GM19328 (cell line): ENCODE measurements around the gene ZNF160.
"Not testable (repeated sequence)": the region's sequence is repeated elsewhere in the genome, so short reads cannot be mapped to it uniquely, and the experiment has no call there.

Experiments used
- ATAC-seq: cut with Tn5 transposase; IDR thresholded peaks from one replicate; pipeline ENCODE4 v1.9.1; 2021; ENCODE audit warnings: mild to moderate bottlenecking, moderate library complexity; ENCODE audit not compliant: unreplicated experiment

The ZNF160 gene

DNA sequence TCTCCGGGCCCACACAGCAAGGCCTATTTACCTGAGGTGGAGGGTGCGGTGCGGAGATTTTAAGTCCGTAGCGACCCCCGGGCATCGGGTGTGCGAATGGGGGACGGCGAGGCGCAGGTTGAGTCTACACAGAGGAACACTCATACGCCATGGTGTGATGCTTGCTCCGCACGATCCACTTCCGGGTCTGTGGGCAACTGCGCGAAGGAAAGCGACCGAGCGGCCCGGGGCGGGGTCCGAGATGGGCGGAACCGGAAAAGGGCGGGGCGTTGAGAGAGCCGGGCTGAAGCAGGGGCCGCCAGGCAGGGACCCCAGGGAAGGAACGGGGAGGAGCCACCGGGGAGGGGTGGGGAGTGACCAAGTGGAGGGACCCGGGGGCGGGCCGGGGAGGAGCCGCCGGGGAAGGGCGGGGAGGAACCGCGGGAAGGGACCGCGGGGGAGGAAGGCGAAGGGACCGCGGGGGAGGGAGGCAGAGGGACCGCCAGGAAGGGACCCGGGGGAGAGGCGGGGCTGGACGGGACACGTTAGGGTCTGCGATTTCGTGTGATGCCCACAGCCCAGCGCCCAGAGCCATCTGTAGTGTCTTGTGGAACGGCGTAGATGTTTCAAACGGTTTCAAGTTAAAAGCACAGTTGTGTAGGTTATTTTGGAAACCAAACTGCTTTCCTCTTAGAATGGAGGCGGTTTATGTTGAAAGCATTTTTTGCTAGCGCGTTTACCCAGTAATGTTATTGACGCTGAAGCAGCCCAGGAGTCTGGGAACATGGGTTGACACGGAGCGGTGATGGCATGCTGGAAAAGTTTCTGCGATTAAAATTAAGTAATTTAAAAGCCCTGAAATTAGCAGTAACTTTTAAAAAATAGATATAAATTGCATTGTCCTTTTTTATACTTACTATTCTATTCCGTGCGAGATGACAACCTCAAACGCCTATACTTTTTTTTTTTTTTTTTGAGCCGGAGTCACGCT lies at the start of gene ZNF160:
TSS of gene ZNF160 (minus strand) at position 189 of the 970 bp plus-strand sequence. CDS start 17,146 bp downstream, outside the sequence.
- peak; percentile 96 for ATAC-seq

DNA sequence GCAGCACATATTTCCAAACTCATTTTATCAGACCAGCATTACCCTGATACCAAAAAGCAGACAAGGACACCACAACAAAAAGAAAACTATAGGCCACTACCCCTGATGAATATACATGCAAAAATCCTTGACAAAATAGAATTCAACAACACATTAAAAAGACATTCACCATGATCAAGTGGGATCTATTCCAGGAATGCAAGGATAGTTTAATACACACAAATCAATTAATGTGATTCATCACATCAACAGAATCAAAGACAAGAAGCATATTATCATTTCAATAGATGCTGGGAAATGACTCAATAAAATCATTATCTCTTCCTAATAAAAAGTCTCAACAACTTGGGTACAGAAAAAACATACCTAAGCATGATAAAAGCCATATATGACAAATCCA lies 44.4 kb upstream of the ZNF160 start:
- ATAC-seq = no peak

DNA sequence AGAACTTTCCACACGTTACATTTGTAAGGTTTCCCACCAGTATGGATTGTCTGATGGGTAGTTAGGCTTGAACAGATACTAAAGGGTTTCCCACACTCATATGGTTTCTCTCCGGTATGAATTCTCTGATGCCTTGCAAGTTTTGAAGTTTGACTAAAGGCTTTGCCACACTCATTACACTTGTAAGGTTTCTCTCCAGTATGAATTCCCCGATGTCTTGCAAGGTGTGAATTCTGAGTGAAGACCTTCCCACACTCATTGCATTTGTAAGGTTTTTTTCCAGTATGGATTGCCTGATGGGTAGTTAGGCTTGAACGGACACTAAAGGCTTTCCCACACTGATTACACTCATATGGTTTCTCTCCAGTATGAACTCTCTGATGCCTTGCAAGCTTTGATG lies 37.1 kb upstream of the ZNF160 start:
- no peak for ATAC-seq

DNA sequence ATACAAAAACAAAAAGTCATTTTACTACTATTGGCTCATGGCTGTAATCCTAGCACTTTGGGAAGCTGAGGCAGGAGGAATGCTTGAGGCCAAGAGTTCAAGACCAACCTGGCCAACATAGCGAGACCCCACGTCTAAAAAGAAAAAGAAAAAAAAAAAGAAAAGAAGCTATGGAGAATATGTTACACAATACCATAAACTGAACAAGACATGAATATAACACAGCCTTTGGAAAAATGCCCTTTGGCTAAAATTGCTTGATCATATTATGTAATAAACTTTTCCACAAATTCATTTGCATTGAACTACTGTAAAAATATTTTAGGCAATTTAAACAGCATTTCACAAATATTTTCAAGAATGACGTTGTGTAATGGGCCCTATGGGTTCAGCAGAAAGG lies 33.2 kb upstream of the ZNF160 start:
- ATAC-seq = no peak

DNA sequence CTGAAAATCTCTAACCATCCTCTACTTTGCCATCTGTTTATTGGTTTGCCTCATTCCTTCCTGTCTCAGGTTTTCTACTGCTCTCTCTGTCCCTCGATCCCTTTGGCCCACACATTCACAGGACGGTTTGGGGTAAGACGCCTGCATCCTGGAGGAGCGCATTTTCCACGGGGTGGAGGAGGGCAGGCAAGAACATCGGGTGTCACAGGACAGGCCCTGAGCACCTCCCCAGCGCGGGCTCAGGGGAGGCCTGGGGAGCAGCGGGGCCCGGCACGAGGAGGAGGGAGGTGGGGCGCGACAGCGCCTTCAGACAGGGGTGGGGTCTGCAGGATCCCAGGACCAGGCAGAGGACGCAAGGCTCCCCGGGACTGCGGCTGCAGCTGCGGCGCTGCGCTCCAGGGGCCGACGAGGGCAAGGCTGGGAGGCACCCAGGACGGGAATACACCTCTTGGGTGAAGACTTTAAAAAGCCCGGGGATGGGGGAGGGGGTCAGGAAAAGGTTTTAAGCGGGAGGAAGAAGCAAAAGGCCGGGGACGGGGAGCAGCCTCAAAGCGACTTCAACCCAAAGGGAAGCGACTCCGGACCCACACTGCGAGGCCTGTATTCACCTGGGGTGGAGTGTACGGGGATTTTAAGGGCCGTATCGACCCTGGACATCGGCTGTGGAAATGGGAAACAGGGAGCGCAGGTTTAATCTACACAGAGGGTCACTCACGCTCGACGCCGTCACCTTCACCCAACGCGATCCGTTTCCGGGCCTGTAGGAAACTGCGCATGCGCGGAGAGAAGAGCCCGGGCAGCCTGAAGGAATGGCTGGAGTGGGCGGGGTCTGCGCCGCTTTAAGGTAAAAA lies 29.1 kb upstream of the ZNF160 start, which contains the start of gene ZNF415:
TSS of gene ZNF415 (minus strand) at position 770 of the 851 bp plus-strand sequence. CDS start 10,234 bp downstream, outside the sequence.
- no peak for ATAC-seq

DNA sequence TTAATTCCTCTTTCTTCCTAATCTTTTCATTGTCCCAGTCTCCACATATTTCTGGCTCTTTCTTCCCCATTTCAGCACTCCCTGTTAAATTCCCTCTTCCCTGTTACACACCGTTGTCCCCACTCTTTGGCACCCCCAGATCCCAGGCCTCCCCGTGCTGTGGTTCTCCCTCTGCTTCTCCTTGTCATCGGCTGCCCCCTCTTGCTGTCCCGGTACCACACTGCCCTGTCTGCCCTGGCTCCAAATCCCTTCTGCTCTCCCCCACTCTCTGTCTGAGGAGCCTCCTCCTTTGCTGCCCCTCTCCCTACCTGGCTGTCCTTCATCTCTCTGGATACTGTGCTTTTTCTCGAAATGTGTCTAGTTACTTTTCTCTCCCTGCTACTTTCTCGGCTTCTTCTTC lies 28.5 kb upstream of the ZNF160 start:
- no peak for ATAC-seq

DNA sequence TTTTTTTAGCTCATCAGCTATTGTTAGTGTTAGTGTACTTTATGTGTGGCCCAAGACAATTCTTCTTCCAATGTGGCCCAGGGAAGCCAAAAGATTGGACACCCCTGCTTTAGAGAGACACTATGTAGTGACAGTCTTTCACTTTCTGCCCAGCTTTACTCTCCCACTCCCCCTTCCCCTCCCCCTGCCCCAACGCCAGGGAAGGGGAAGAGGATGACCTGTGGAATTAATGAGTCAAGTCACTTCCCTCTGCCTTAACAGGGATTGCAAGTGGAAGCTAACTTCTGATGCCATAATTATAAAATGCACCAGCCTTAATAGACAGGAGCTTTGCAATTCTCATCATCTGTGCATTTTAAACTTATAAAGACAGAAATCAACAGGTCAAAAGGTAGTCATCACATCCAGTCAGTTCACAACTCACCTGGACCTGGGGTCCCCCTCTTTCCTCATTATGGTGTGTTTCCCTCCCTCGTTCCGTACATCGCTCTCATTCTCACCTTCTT lies 27.9 kb upstream of the ZNF160 start:
- ATAC-seq = no peak

DNA sequence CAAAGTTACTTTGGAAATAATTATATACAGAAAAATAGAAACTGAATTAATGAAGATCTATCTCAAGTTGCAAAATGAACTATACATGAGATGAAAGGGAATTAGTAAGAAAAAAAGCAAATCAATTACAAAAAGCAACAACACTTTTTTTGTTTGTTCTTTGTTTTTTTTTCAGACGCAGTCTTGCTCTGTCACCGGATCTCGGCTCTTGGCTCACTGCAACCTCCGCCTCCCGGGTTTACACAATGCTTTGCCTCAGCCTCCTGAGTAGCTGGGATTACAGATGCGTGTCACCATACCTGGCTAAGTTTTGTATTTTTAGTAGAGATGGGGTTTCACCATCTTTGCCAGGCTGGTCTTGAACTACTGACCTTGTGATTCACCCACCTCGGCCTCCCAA lies 27.3 kb upstream of the ZNF160 start:
- no peak for ATAC-seq

DNA sequence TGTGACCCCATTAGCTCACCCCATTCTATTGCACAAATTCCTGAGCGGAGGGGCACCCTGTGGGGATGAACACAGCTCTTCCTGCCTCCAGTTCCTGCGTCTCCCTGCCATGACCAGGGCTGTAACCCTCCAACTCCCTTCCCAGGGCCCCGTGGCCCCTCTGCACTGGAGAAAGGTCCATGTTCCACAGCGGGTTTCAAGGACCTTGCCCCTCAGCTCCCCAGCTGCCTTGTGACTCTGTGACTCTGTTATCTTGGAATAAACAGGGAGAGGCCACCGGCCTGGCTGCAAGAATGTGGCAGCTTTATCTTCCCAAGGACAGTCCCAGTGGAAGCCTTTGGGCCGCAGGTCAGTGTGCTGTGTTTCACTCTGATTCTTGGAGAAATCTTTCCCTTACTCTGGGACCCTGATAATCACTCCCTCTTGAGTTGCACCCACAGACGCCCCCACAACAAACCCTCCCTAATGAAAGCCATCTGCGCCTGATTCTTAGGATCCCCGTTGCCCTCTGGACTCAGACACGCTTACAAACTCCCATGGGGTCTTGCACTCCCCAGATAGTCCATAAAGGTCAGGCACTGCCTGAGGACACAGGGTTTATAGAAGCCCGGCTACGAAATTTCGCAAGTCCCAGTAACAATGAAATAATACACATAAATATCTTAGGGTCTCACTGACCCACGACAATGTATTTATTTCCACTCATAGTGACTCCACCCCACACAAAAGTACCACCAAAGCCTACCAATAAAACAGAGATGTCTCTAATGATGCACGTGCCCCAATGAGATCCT lies 23.7 kb upstream of the ZNF160 start:
- not testable (repeated sequence) for ATAC-seq

DNA sequence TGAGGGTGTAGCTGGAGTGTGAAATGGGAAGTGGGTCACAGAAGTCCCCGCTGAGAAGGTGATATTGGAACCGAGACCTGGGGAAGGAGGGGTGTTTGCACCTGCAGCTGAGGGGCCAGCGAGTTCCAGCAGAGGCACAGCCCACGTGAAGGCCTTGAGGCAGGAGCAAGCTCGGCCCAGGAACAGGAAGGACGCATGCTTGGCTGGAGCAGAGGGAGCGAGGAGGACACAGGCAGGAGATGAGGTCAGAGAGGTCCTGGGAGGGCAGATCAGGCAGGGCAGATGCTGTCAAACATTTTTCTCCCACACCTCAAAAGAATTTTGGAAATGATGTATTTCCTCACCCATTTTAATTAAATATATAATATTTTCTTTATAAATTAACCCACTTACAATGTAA lies 20.2 kb upstream of the ZNF160 start:
- no peak for ATAC-seq

DNA sequence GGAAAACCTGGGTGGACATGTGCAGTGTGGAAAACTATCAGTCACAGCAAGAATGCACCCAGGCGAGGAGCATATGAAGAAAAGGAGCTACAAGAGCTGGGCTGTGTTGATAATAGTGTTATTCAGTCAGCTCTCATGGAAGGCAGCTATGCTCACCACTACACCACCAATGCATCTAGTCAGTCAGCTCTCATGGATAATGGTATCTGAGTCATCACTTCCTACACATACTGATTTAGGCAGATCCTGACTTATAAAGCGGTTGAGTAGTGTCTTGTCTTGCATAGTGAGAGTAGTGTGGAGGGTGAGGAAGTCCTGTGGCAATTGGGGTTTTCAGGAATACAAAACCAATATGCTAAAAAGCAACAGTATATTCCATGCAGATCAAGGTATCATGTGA lies 9.1 kb upstream of the ZNF160 start:
- ATAC-seq = no peak

DNA sequence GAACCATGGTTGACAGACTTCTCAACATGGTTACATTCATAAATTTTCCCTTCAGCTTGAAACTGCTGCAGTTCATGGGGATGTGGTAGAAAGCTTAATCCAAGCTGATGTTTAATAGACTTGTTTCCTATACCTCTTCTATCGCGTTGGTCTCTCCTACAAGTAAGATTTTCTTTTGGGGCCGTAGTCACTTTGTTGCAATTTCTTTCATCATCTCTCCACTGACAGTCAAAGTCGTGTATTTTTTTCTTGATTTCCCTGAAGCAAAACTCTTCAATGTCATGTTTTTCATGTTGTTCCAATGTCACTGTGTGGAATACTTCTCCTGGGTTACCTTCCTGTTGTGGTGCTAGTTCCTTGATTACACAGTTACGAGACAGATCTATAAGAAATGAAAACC lies 6.3 kb upstream of the ZNF160 start:
- no peak for ATAC-seq

DNA sequence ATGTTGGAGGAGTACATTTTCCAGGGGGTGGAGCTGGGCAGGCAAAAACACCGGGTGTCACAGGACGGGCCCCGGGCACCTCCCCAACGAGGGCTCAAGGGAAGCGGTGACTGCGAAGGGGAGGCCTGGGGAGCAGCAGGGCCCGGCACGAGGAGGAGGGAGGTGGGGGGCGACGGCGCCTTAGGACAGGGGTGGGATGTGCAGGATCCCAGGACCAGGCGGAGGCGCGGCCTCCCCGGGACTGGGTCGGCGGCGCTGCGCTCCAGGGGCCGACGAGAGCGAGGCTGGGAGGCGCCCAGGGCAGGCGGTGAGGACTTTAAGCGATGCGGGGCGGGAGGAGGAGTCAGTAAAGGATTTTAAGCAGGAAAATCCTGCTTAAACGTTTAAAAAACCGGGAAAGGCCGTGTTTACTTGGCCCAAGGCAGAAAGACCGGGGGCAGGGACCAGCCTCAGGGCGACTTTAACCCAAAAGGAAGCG lies 427 bp downstream of the ZNF160 start:
- peak; percentile 20 for ATAC-seq

DNA sequence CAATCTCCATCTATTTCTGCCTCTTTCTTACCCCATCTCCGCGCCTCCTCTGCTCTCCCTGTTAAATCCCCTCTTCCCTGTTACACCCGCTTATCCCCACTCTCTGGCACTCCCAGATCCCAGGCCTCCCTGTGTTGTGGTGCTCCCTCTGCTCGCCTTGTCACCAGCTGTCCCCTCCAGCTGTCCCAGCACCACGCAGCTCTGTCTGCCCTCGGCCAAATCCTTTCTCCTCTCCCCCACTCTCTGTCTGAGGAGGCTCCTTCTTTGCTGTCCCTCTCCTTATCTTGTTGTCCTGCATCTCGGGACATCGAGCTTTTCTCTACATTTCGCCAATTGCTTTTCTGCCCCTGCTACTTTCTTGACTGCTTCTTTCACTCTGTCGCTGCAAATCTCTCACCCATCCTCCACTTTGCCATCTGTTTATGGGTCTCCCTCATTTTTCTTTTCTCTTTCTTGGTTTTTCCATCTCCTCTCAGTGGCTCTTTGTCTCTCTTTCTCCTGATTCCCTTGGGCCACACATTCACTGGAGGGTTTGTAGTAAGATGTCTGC lies 941 bp downstream of the ZNF160 start:
- ATAC-seq = no peak

DNA sequence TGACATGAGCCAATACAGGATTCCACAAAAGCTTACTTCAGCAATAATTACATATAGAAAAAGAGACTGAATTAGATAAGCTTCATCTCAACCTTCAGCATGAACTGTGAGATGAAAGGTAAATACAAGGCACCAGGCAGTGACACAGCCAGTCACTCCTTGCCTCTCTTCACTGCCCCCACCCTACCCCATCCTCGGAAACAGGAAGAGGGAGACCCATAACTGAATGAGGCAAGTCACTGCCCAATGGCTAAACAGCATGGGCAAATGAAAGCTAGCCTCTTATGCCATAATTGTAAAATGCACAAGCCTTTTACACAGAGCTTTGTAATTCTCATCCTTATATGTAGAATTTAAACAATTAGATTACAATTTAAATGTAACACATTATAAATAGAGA lies 1.7 kb downstream of the ZNF160 start:
- no peak for ATAC-seq

DNA sequence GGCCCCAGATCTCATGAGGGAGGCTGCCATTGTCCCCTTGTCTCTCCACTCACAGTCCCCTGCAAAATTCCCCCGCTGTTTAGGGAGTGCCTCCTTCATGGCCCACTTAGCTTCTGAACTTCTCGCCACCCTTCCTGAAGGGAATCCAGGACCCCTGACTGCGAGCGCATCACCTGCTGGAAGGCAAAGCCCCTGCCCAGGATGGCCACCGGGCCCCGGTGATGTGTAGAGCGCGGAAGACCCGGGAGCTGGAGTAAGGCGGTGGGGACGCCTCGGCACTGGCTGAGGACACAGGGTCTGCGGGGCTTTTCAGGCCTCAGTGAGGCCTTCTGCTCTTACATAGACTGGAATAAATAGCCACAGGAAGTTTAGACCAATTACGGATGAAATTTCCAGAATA lies 4.7 kb downstream of the ZNF160 start:
- not testable (repeated sequence) for ATAC-seq

DNA sequence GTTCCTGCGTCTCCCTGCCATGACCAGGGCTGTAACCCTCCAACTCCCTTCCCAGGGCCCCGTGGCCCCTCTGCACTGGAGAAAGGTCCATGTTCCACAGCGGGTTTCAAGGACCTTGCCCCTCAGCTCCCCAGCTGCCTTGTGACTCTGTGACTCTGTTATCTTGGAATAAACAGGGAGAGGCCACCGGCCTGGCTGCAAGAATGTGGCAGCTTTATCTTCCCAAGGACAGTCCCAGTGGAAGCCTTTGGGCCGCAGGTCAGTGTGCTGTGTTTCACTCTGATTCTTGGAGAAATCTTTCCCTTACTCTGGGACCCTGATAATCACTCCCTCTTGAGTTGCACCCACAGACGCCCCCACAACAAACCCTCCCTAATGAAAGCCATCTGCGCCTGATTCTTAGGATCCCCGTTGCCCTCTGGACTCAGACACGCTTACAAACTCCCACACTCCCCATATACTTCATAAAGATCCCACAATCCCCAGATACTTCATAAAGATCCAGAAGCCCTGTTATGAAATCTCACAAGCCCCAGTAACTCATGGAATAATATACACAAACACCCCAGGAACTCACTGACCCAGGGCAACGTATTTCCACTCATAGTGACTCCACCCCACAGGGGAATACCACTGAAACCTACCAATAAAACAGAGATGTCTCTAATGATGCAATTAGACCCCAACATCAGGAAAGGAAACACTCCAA lies 6.1 kb downstream of the ZNF160 start:
- ATAC-seq = not testable (repeated sequence)

DNA sequence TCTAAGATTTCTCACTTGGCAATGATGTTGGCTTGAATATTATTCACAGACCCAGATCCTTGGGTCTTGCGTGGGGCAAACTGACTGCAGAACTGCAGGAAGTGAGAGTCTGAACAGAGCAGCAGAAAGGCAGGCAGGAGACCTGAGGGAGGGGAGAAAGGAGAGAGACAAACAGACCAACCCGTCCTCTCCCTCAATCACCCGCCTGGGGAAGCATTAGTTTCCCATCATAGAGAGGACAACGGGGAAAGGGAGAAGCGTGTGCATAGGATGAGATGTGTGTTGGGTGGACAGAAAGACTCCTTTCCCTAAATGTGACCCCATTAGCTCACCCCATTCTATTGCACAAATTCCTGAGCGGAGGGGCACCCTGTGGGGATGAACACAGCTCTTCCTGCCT lies 6.6 kb downstream of the ZNF160 start:
- ATAC-seq = not testable (repeated sequence)

DNA sequence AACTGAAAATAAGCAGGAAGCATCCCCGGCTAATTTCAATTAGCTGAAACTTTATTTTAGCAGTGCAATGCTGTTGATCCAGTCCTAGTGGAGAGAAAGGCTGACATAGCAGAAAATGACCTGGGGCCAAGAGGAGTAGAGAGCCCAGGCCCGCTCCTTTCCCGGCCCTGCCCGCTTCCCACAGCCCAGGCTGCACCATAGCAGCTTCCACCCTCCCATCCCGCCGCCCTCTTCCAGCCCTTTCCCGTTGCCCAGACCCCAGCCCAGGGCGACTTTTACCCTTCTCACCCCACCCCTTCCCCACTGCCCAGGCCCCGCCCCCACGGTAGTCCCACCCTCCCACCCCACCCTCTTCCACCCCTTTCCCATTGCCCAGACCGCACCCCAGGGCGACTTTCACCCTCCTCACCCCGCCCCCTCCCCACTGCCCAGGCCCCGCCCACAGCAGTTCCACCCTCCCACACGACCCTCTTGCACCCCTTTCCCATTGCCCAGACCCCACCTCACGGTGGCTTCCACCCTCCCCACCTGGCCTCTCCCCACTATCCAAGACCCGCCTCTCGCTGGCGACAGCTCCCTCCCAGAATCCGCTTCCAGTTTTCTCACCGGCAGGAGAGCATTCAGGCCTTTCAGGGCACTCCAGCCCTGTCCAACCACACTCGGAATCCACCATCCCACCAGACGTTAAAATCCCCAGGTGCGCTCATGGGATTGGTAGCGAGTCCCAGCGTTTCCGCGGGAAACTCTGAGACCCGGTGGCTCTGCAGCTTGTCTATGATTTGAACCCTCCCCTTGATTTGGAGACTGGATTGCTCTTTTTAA lies 8.3 kb downstream of the ZNF160 start:
- ATAC-seq = no peak
